NT2/D1 (cell line): Measurements from ENCODE around the gene KIAA1328.

Experiments used
- SUZ12 ChIP-seq: IDR thresholded peaks from 2 replicates; pipeline ENCODE4 v1.6.1; 2011; ENCODE audit not compliant: insufficient read length, insufficient read depth; ENCODE audit errors: extremely low read depth
- YY1 ChIP-seq: IDR thresholded peaks from 2 replicates; pipeline ENCODE4 v1.6.1; 2011; ENCODE audit not compliant: insufficient read length, insufficient read depth
- ZNF274 ChIP-seq: IDR thresholded peaks from 2 replicates; pipeline ENCODE4 v1.6.1; 2011; ENCODE audit warnings: mild to moderate bottlenecking, low read depth, low read length

GRCh38 chr18:37235583-37235982 lies 406.7 kb downstream of the KIAA1328 start:
- TF ChIP-seq ZNF274 (no peak), SUZ12 (no peak), YY1 (no peak)
